Stimulated activated naive CD8-positive, alpha-beta T cell treated with anti-CD3 and anti-CD28 coated beads, Interleukin-15, Interleukin-2, amounts not matched to agents 100 ng/mL and 50 ng/mL, for 24 hours (primary cell): ENCODE data around the gene SS18.

Experiments used
- H3K27ac Mint-ChIP-seq: one replicate; pipeline ENCODE4 v1.8.0; 2021; ENCODE audit warnings: mild to moderate bottlenecking, mixed read lengths
- H3K27me3 Mint-ChIP-seq: one replicate; pipeline ENCODE4 v1.8.0; 2021; ENCODE audit warnings: mixed read lengths
- H3K36me3 Mint-ChIP-seq: one replicate; pipeline ENCODE4 v1.8.0; 2021; ENCODE audit warnings: low read depth, mixed read lengths
- H3K4me1 Mint-ChIP-seq: one replicate; pipeline ENCODE4 v1.8.0; 2021; ENCODE audit warnings: low read depth, mixed read lengths
- H3K4me3 Mint-ChIP-seq: one replicate; pipeline ENCODE4 v1.8.0; 2021; ENCODE audit warnings: mild to moderate bottlenecking, mixed read lengths
- H3K9me3 Mint-ChIP-seq: one replicate; pipeline ENCODE4 v1.8.0; 2021; ENCODE audit warnings: mixed read lengths

Gene SS18

GRCh38 chr18:25998461-25998860 lies 92.0 kb downstream of the SS18 start:
- no peaks in the 10 kb centered on the region for H3K4me1 Mint-ChIP-seq
- no peaks in the 10 kb centered on the region for H3K36me3 Mint-ChIP-seq
- H3K9me3 Mint-ChIP-seq, result peaks cover 7% of the 10 kb centered on the region
- H3K27ac Mint-ChIP-seq, result no peak overlapping the region
- no peak overlapping the region for H3K4me3 Mint-ChIP-seq
- no peaks in the 10 kb centered on the region for H3K27me3 Mint-ChIP-seq

GRCh38 chr18:25992566-25992965 lies 97.8 kb downstream of the SS18 start:
- Mint-ChIP-seq H3K4me1 (no peaks in the 10 kb centered on the region), H3K4me3 (no peak overlapping the region), H3K36me3 (no peaks in the 10 kb centered on the region), H3K27me3 (no peaks in the 10 kb centered on the region), H3K9me3 (no peaks in the 10 kb centered on the region), H3K27ac (no peak overlapping the region)

DNA sequence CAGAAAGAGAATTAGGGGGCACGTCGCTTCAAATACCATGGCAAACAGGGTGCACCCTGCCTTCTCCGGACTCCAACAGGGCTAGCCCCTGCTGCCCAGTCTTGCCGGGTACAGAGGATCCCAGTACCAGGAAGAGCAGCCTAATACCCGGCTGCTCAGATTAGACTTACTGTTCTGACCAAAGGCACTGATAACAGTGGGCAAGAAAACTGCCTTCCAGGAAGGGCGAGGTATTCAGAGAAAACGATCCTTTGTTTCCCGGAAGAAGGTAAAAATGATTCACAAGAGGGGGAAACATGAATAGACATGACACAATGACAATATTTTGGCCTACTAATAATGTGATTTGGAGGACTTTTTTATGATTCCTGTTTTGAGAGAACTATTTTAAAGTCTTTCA lies 99.9 kb downstream of the SS18 start:
- H3K27me3 Mint-ChIP-seq, result no peaks in the 10 kb centered on the region
- no peaks in the 10 kb centered on the region for H3K9me3 Mint-ChIP-seq
- no peaks in the 10 kb centered on the region for H3K36me3 Mint-ChIP-seq
- H3K4me3 Mint-ChIP-seq, result no peak overlapping the region
- H3K4me1 Mint-ChIP-seq, result no peaks in the 10 kb centered on the region
- H3K27ac Mint-ChIP-seq, result no peak overlapping the region

DNA sequence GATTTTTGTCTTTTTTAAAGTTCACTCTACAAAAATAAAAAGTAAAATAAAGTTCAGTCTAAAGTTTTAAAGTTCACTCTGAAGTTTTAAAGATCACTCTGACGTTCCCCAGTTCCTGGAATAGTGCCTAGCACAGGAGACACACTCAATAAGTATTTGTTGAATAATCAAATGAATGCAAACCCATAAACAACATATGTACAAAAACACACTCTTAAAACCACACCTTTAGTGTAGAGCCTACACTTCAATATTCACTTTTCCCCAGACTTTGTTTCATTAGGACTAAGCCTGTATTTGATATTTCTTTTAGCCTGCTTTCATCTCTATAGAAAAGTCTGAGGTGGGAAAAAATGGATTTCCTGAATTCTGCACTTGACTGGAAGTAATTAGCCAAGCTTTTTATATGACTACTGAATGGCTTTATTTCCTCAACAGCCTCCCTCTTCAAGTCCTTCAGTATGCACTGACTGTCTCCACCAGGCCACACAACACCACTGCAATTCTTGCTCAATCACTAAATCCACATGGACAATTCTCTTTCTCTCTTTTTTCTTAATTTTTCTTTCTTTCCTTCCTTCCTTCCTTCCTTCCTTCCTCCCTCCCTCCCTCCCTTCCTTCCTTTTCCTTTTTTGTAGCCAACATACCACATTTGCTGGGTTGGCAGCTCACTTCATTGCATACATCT lies 104.6 kb downstream of the SS18 start:
- no peaks in the 10 kb centered on the region for H3K36me3 Mint-ChIP-seq
- no peaks in the 10 kb centered on the region for H3K27me3 Mint-ChIP-seq
- no peaks in the 10 kb centered on the region for H3K9me3 Mint-ChIP-seq
- no peak overlapping the region for H3K27ac Mint-ChIP-seq
- H3K4me3 Mint-ChIP-seq, result no peak overlapping the region
- H3K4me1 Mint-ChIP-seq, result no peaks in the 10 kb centered on the region

DNA sequence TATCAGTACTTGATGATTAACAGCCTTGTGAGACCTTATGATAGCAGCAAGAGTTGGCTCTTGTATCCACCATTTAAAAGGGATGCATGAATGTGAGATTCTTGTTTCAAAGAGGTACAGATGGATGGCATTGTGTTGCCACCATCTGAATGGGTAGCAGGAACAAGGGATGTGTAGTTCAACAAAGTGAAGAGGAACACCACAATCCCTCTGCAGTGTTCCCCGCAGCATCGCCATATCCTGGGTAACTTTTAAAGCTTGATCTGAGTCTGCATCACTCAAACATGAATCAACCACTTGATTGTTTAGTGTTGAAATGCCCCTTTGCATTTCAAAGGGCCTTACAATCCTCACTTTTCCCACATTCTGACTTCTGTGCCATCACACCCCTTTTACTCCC lies 106.7 kb downstream of the SS18 start:
- H3K4me1 Mint-ChIP-seq, result no peaks in the 10 kb centered on the region
- H3K9me3 Mint-ChIP-seq, result no peaks in the 10 kb centered on the region
- no peaks in the 10 kb centered on the region for H3K36me3 Mint-ChIP-seq
- H3K27me3 Mint-ChIP-seq, result no peaks in the 10 kb centered on the region
- H3K4me3 Mint-ChIP-seq, result no peak overlapping the region
- no peak overlapping the region for H3K27ac Mint-ChIP-seq

DNA sequence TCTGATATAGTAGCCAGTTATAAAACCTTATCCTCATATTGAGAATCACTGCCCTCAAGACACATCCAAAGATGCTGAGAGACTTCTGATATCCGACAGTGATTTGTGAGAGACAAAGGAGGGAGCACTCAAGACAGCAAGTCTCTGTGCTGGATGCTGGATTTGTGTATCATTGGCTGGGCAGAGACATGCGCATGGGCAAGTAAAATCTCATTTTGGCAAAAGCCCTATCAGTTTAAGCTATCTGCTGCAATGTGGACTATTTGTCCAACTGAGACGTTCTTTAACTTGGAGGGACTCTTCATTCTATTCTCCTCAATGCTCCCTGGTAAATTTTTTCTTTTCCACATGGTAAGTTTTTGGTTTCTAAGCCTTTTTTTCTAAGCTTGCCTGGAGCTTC lies 107.5 kb downstream of the SS18 start:
- H3K9me3 Mint-ChIP-seq, result no peaks in the 10 kb centered on the region
- no peaks in the 10 kb centered on the region for H3K27me3 Mint-ChIP-seq
- H3K27ac Mint-ChIP-seq, result no peak overlapping the region
- H3K36me3 Mint-ChIP-seq, result no peaks in the 10 kb centered on the region
- H3K4me3 Mint-ChIP-seq, result no peak overlapping the region
- no peaks in the 10 kb centered on the region for H3K4me1 Mint-ChIP-seq

DNA sequence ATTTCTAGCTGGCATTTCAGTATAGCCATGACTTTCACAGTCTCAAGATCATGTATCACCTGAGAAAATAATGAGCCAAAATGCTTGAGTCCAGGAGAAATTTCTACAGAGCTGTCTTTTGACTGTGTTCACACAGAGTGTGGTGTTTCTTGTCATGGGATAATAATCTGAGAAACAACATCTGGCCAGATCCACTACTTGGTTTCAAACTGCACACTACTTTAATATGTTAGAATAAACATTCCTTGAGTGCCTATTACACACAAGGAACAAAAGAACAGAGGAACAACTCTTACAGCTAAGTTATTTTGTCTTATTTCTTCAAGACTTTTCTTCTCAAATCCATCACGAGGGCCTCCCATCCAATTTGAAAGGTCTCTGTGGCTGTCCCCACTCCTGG lies 108.3 kb downstream of the SS18 start:
- Mint-ChIP-seq H3K9me3 (no peaks in the 10 kb centered on the region), H3K4me3 (no peak overlapping the region), H3K27me3 (no peaks in the 10 kb centered on the region), H3K4me1 (no peaks in the 10 kb centered on the region), H3K27ac (no peak overlapping the region), H3K36me3 (no peaks in the 10 kb centered on the region)

GRCh38 chr18:25979369-25980040 lies 110.9 kb downstream of the SS18 start:
- no peak overlapping the region for H3K27ac Mint-ChIP-seq
- no peaks in the 10 kb centered on the region for H3K27me3 Mint-ChIP-seq
- no peak overlapping the region for H3K4me3 Mint-ChIP-seq
- no peaks in the 10 kb centered on the region for H3K36me3 Mint-ChIP-seq
- no peaks in the 10 kb centered on the region for H3K4me1 Mint-ChIP-seq
- H3K9me3 Mint-ChIP-seq, result no peaks in the 10 kb centered on the region

DNA sequence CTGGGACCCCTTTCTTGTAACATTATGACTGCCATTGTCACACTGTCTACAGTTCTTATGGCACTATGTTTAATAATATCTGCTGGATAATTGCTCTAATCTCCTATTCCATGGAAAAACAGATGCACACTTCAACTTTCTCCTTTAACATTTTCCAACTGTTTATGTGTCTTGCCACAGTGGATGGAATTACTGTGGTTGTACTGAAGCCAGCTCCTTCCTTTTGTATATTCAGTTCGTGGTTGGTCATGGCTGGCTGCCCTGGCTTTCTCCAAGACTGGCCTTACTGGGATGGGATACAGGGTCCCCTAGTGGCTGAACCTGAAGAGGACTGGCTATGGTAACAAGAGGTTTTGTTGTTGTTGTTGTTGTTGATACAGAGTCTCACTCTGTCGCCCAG lies 113.9 kb downstream of the SS18 start:
- H3K27ac Mint-ChIP-seq, result no peak overlapping the region
- no peaks in the 10 kb centered on the region for H3K9me3 Mint-ChIP-seq
- H3K27me3 Mint-ChIP-seq, result peaks cover 2% of the 10 kb centered on the region
- no peaks in the 10 kb centered on the region for H3K36me3 Mint-ChIP-seq
- H3K4me1 Mint-ChIP-seq, result no peaks in the 10 kb centered on the region
- H3K4me3 Mint-ChIP-seq, result no peak overlapping the region

- no peaks in the 10 kb centered on the region for H3K4me1 Mint-ChIP-seq
- H3K27me3 Mint-ChIP-seq, result peaks cover 3% of the 10 kb centered on the region
- H3K4me3 Mint-ChIP-seq, result no peak overlapping the region
- H3K27ac Mint-ChIP-seq, result no peak overlapping the region
- H3K9me3 Mint-ChIP-seq, result no peaks in the 10 kb centered on the region
- H3K36me3 Mint-ChIP-seq, result no peaks in the 10 kb centered on the region
These were observed 115.8 kb downstream of the SS18 start for GRCh38 chr18:25974630-25975077.
